HCT116 (cell line): ENCODE measurements around the gene TAS2R39. TPM values are rescaled to one million over a fixed set of nuclear protein-coding genes. Genes with fewer than 3 reads are reported as not detected.
A peak's percentile ranks its signal among the peaks of the same experiment; 100 is the strongest.

Source experiments
- ATAC-seq: fragments of 200-7000 bp; cut with Tn5 transposase; 2 replicates; pipeline ENCODE4 v1.9.1; 2020; ENCODE audit warnings: mild to moderate bottlenecking, moderate library complexity
- BruUV-seq: library from RNA; stranded (reverse); fragments of 400-500 nt; replicated peaks from 2 replicates; lab custom pipeline; 2021; lab: Mats Ljungman, UMichigan
- CTCF ChIA-PET: fragments of 300-600 bp; sonication (Branson Sonifier 250); formaldehyde crosslinking; loops from one replicate; lab custom pipeline; 2021; ENCODE audit warnings: antibody characterized with exemption; lab: Charles Lee
- POLR2A ChIA-PET: fragments of 300-600, 350-600 bp; sonication (Branson Sonifier 250); formaldehyde crosslinking; loops from one replicate; lab custom pipeline; 2021; ENCODE audit warnings: antibody characterized with exemption; lab: Charles Lee
- RAD21 ChIA-PET, 2 experiments: fragments of 300-600 bp; sonication (Branson Sonifier 250); formaldehyde crosslinking; loops; one replicate each; lab custom pipeline; 2023; ENCODE audit warnings: low total read pairs in 2 of 2; ENCODE audit not compliant: uncharacterized antibody in 2 of 2, unreplicated experiment in 2 of 2, low non-redundant PET in 1 of 2; lab: Charles Lee
- DNase-seq: peaks from one replicate; pipeline ENCODE4 v3.0.0-alpha.2; 2010; ENCODE audit warnings: low read depth, low spot score
- H2AFZ ChIP-seq: fragments of 200-600 bp; shearing (Covaris generic), sonication (generic); 2 replicates; pipeline ENCODE4 v1.6.1; 2017; ENCODE audit warnings: low read depth, mixed run types, mixed read lengths, antibody characterized with exemption, low read length; ENCODE audit not compliant: poor library complexity, severe bottlenecking
- H3K27ac ChIP-seq: 2 replicates; pipeline ENCODE4 v1.5.1; 2012; ENCODE audit warnings: low read depth, low read length
- H3K27me3 ChIP-seq: fragments of 200-600 bp; sonication (generic); 2 replicates; pipeline ENCODE4 v1.6.1; 2016; ENCODE audit warnings: mixed run types, low read length, mixed read lengths; ENCODE audit not compliant: insufficient read depth
- H3K36me3 ChIP-seq, 2 experiments: fragments of 200-500 bp in 1 of 2; fragments of 200-600 bp in 1 of 2; sonication (Bioruptor generic) in 1 of 2; sonication (generic) in 1 of 2; 2 replicates each; pipeline versions ENCODE4 v1.5.1 to v1.6.1; 2014 to 2016; ENCODE audit warnings: low read length in 2 of 2, inconsistent platforms in 1 of 2, mixed read lengths in 1 of 2, mixed run types in 1 of 2; ENCODE audit not compliant: insufficient read depth in 2 of 2, control insufficient read depth in 1 of 2
- H3K4me1 ChIP-seq, 2 experiments: fragments of 200-600 bp in 1 of 2; sonication (generic) in 1 of 2; 2 replicates each; pipeline versions ENCODE4 v1.5.1 to v1.6.1; 2012 to 2017; ENCODE audit warnings: low read length in 2 of 2, inconsistent platforms in 1 of 2, mild to moderate bottlenecking in 1 of 2, mixed read lengths in 1 of 2, mixed run types in 1 of 2, moderate library complexity in 1 of 2; ENCODE audit not compliant: insufficient read depth in 2 of 2, control insufficient read depth in 1 of 2
- H3K4me2 ChIP-seq: fragments of 200-600 bp; sonication (generic); 2 replicates; pipeline ENCODE4 v1.6.1; 2017; ENCODE audit warnings: mixed run types, low read length, mixed read lengths
- H3K4me3 ChIP-seq, 2 experiments: fragments of 200-600 bp in 1 of 2; sonication (generic) in 1 of 2; replicated peaks in 1 of 2; 2 replicates each; pipeline ENCODE4 v1.5.1; 2011 to 2016; ENCODE audit warnings: low read length in 2 of 2, control low read depth in 1 of 2, low read depth in 1 of 2, mild to moderate bottlenecking in 1 of 2, mixed read lengths in 1 of 2, mixed run types in 1 of 2
- H3K79me2 ChIP-seq: fragments of 200-600 bp; sonication (generic); 2 replicates; pipeline ENCODE4 v1.6.1; 2017; ENCODE audit warnings: mild to moderate bottlenecking, mixed run types, low read length, moderate library complexity, mixed read lengths; ENCODE audit not compliant: insufficient read depth
- H3K9ac ChIP-seq: fragments of 200-600 bp; sonication (generic); 2 replicates; pipeline ENCODE4 v1.6.1; 2016; ENCODE audit warnings: low read length, mixed read lengths
- H3K9me2 ChIP-seq: fragments of 200-600 bp; sonication (generic), shearing (Covaris generic); 2 replicates; pipeline ENCODE4 v1.6.1; 2017; ENCODE audit warnings: mixed run types, mild to moderate bottlenecking, moderate library complexity; ENCODE audit not compliant: insufficient read depth
- H3K9me3 ChIP-seq, 2 experiments: fragments of 200-500 bp in 1 of 2; fragments of 200-600 bp in 1 of 2; sonication (Bioruptor generic) in 1 of 2; sonication (generic) in 1 of 2; 2 replicates each; pipeline ENCODE4 v1.6.1; 2014 to 2017; ENCODE audit warnings: low read length in 2 of 2, mixed read lengths in 2 of 2, inconsistent platforms in 1 of 2, low read depth in 1 of 2, mild to moderate bottlenecking in 1 of 2, mixed run types in 1 of 2, moderate library complexity in 1 of 2; ENCODE audit not compliant: control insufficient read depth in 1 of 2, insufficient read depth in 1 of 2
- H4K20me1 ChIP-seq: fragments of 200-600 bp; sonication (generic), shearing (Covaris generic); 2 replicates; pipeline ENCODE4 v1.6.1; 2017; ENCODE audit warnings: mixed run types, mild to moderate bottlenecking, moderate library complexity; ENCODE audit not compliant: insufficient read depth
- ATF3 ChIP-seq: IDR thresholded peaks from 2 replicates; pipeline ENCODE4 v1.6.1; 2012
- CBX3 ChIP-seq: IDR thresholded peaks from 2 replicates; pipeline ENCODE4 v1.6.1; 2012; ENCODE audit warnings: low read depth
- CEBPB ChIP-seq: IDR thresholded peaks from 2 replicates; pipeline ENCODE4 v1.6.1; 2012; ENCODE audit warnings: low read depth
- EGR1 ChIP-seq: IDR thresholded peaks from 2 replicates; pipeline ENCODE4 v1.6.1; 2012; ENCODE audit warnings: low read depth
- ELF1 ChIP-seq: IDR thresholded peaks from 2 replicates; pipeline ENCODE4 v1.6.1; 2012; ENCODE audit warnings: low read depth, borderline replicate concordance
- EZH2 ChIP-seq: fragments of 200-600 bp; sonication (generic); IDR thresholded peaks from 2 replicates; pipeline ENCODE4 v1.6.1; 2017; ENCODE audit warnings: antibody characterized with exemption, mixed run types
- EZH2phosphoT487 ChIP-seq: fragments of 200-600 bp; IDR thresholded peaks from 2 replicates; pipeline ENCODE4 v1.6.1; 2018; ENCODE audit warnings: antibody characterized with exemption, borderline replicate concordance
- JUND ChIP-seq: IDR thresholded peaks from 2 replicates; pipeline ENCODE4 v1.6.1; 2012
- MAX ChIP-seq: IDR thresholded peaks from 2 replicates; pipeline ENCODE4 v1.6.1; 2012
- POLR2A ChIP-seq: IDR thresholded peaks from 2 replicates; pipeline ENCODE4 v1.7.0; 2011; ENCODE audit warnings: borderline replicate concordance; ENCODE audit not compliant: insufficient read depth, insufficient read length; ENCODE audit errors: extremely low read depth
- REST ChIP-seq: IDR thresholded peaks from 2 replicates; pipeline ENCODE4 v1.6.1; 2012; ENCODE audit warnings: low read depth
- SIN3A ChIP-seq: IDR thresholded peaks from 2 replicates; pipeline ENCODE4 v1.6.1; 2012; ENCODE audit warnings: low read depth
- SP1 ChIP-seq: IDR thresholded peaks from 2 replicates; pipeline ENCODE4 v1.6.1; 2012; ENCODE audit warnings: low read depth
- SRF ChIP-seq: IDR thresholded peaks from 2 replicates; pipeline ENCODE4 v1.6.1; 2012; ENCODE audit warnings: low read depth
- TCF7L2 ChIP-seq: IDR thresholded peaks from 2 replicates; pipeline ENCODE4 v1.7.0; 2011; ENCODE audit warnings: borderline replicate concordance, inconsistent platforms; ENCODE audit not compliant: insufficient read depth, insufficient read length; ENCODE audit errors: extremely low read depth
- ZBTB33 ChIP-seq: IDR thresholded peaks from 2 replicates; pipeline ENCODE4 v1.6.1; 2011; ENCODE audit warnings: mild to moderate bottlenecking, low read length, moderate library complexity; ENCODE audit not compliant: insufficient replicate concordance; ENCODE audit errors: extremely low read depth
- ZNF274 ChIP-seq: fragments of 200-500 bp; sonication (Bioruptor generic); IDR thresholded peaks from 2 replicates; pipeline ENCODE4 v1.6.1; 2014; ENCODE audit warnings: mild to moderate bottlenecking, low read depth, low read length, inconsistent platforms
- intact Hi-C: fragments of 100-400 bp; cut with micrococcal nuclease; formaldehyde crosslinking; loops from 2 replicates; pipeline ENCODE4 v1.10.0; 2022
- total RNA-seq: library from RNA; stranded (reverse); gene quantifications from one replicate; pipeline ENCODE4 v1.2.1, GENCODE V29; 2021; ENCODE audit not compliant: unreplicated experiment

TAS2R39 gene
- total RNA-seq, 1 experiment from 2014 or later, result not detected

GRCh38 chr7:143185551-143185950, 2.3 kb downstream of the TAS2R39 start:
- BruUV-seq, result no TSS peak
- Histone ChIP-seq H3K4me3 (no peak overlapping the region), H3K36me3 (no peaks in the 10 kb centered on the region), H3K9me2 (no peaks in the 10 kb centered on the region), H3K79me2 (no peaks in the 10 kb centered on the region), H4K20me1 (no peaks in the 10 kb centered on the region), H3K27me3 (no peaks in the 10 kb centered on the region), H3K9me3 (no peaks in the 10 kb centered on the region), H3K9ac (no peak overlapping the region), H3K4me1 (no peaks in the 10 kb centered on the region), H3K27ac (no peak overlapping the region), H3K4me2 (no peak overlapping the region), H2AFZ (no peak overlapping the region)
- ChIA-PET POLR2A (no interaction called here), CTCF (no interaction called here), RAD21 (no interaction called here)
- DNase-seq (no peak), ATAC-seq (no peak)
- TF ChIP-seq CBX3 (no peak), SIN3A (no peak), SP1 (no peak), JUND (no peak)
- intact Hi-C loops, result no loop called here

GRCh38 chr7:143188994-143189393, 5.8 kb downstream of the TAS2R39 start:
- Histone ChIP-seq H3K4me1 (no peaks in the 10 kb centered on the region), H3K9ac (no peak overlapping the region), H3K4me2 (no peak overlapping the region), H3K36me3 (no peaks in the 10 kb centered on the region), H2AFZ (peak overlapping the region; percentile 16), H3K9me3 (no peaks in the 10 kb centered on the region), H3K9me2 (no peaks in the 10 kb centered on the region), H3K4me3 (no peak overlapping the region), H3K27me3 (no peaks in the 10 kb centered on the region), H4K20me1 (no peaks in the 10 kb centered on the region), H3K79me2 (no peaks in the 10 kb centered on the region), H3K27ac (no peak overlapping the region)
- RAD21 ChIA-PET, result no interaction called here
- ATAC-seq (no peak), DNase-seq (no peak)
- POLR2A ChIA-PET, result no interaction called here
- intact Hi-C loops, result no loop called here
- CTCF ChIA-PET, result no interaction called here
- no TSS peak for BruUV-seq
- TF ChIP-seq TCF7L2 (no peak), EZH2phosphoT487 (no peak), SIN3A (no peak), ELF1 (no peak), EGR1 (no peak), REST (no peak), MAX (no peak), CBX3 (no peak), POLR2A (no peak), ATF3 (no peak), JUND (no peak), EZH2 (no peak), CEBPB (no peak), ZBTB33 (no peak), ZNF274 (no peak), SRF (no peak)
